GM19455 (cell line): ENCODE results near the gene AKAP3.

ENCODE experiments used
- ATAC-seq: cut with Tn5 transposase; IDR thresholded peaks from one replicate; pipeline ENCODE4 v1.9.1; 2021; ENCODE audit not compliant: unreplicated experiment

Gene AKAP3

DNA sequence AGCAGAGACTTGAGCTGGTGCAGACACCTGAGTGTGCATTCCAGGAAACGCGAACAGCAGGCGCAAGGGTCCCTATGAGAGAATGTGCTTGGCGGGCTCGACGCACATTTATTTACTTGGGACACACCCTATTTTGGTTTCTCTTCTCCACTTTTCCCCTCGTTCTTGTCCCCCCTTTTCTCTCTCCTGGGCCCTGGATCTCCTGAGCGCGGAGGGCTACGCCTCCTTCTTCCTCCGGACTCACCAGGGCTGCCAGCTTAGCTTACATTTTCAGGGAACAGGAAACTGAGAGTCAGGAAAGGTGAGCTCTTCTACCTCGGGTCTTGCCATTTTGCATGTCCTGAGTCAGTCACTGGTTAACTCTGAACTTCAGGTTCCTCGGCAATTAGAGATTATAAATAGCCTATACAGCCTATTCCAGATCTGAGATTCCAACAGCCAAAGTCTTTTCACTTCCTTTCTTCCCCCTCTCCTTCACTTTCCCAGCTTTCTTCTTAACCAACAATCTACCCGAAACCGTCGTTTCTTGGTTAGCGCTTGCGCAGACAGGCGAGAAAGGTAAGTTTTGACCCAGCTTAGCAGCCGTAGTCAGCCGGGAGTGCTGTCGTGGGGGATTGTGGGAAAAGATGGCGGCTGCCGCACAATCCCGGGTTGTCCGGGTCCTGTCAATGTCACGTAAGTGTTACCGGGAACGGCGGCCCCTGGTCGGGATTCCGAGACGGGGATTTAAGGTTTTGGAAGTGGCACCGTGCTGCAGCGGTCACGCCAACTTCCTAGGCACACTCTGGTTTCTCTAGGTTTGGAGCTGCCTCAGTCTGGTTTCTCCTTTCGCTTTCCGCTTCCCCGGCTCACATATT is at the start of gene AKAP3, which contains the start of gene NDUFA9:
Gene AKAP3 (minus strand): TSS at position 551 of the 857 bp plus-strand sequence. CDS start 10,855 bp downstream, outside the sequence.
Gene NDUFA9 (plus strand): TSS at position 614 of the 857 bp plus-strand sequence. CDS start 13 bp downstream, at position 627.
- peak; percentile 83 for ATAC-seq

DNA sequence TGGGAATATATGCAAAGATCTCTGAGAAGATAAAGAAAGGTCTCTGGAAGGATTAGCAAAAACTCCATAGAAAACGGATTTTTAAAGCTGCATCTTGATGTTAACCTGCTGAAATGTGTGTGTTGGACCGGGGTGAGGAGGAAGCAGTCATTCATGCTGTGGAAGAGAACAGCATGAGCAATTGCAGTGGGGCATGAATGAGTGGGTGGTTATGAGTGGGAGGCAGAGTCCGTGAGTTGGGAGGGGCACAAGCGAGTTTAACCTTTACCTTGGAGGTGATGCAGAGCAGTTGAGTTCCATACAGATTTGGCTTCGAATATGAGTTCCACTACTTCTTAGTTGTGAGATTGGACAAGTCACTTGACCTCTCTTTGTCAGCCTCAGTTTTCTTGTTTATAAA is 41.9 kb upstream of the AKAP3 start:
- ATAC-seq: no peak

DNA sequence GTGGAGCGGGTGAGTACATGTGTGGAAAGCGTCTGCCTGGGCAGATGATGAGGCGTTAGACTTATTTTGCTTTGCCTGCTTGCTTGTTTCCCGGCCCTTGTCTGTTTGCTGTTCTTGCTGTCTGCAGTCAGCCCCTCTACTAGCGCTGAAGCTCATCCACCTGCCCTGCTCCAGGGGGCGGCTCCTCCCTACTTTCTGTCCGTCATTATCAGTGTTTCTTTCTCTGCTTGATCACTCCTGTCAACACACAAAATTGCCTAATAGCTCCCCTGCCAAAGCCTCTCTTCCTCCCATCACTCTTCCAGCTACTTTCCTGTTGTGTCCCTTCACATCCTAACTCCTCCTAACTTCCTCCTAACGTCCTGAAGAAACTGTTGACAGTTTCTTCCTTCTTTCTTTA is 36.5 kb upstream of the AKAP3 start:
- no peak for ATAC-seq

DNA sequence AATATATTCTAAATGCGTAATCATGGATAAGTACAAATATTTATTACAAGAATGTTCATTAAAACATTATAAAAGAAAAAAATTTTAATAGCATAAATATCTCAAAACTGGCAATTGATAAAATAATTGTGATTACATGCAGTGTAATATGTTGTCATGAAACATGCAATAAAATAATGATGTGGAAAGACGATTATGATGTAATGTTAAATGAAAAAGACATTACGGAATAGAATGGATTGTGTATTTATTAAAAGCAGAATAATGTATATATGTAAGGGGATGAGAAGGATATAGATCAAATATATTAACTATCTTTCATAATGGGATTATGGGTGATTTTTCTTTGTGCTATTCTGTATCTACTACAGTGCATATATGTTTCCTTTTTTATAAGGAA is 32.9 kb upstream of the AKAP3 start:
- ATAC-seq: no peak

DNA sequence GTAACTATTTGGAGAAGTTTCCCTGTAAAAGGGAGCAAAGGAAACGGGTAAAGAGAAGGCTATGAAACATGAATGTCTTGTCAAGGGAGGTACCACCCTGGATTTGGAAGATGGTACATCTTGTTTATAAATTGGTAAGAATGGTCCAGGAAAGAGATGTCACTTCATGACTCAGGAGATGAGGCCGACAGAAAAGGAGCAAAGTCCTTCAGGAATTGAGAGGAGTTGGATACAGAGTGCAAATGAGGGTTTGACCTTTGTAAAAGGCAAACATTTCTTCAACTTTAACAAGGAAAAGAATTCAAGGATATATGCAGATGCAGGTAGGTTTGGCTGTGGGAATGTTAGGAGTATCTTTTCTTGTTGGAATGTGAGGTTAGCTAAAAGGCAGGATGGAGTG is 30.9 kb upstream of the AKAP3 start:
- ATAC-seq: no peak

DNA sequence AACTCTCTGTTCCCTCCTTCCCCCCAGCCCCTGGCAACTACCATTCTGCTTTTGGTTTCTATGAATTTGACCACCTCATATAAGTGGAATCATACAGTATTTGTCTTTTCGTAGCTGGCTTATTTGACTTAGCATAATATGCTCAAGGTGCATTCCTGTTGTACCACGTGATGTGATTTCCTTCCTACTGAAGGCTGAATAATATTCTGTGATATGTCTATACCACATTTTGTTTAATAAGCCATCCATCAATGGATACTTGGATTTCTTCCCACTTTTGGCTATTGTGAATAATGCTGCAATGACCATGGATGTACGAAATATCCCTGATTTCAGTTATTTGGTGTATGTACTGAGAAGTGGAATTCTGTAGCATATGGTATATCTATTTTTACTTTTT is 16.4 kb upstream of the AKAP3 start:
- ATAC-seq: no peak

DNA sequence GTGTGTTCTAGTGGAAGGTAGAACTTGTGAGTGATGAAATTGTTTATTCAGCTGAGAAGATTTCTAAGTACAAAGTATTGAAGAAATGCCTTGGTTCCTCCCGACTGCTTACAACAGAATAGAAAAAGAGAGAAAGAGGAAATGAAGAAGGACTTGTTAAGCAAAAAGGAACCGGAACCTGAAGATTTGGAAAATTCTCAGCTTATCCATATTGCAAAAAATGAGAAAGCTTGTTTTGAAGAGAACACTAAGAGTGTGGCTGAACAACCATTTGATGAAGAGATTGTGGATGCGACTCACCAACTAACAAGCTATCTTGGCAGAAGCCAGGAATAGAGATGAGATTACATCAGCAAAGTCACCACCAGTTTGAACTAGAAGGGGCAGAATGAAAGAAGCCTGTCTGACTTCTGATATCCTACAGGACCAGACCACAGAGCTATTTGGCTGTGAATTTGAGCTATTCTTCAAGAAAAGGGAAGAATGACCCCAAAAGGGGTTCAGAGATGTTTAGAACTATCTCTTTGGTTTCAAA is 15.2 kb upstream of the AKAP3 start:
- no peak for ATAC-seq

DNA sequence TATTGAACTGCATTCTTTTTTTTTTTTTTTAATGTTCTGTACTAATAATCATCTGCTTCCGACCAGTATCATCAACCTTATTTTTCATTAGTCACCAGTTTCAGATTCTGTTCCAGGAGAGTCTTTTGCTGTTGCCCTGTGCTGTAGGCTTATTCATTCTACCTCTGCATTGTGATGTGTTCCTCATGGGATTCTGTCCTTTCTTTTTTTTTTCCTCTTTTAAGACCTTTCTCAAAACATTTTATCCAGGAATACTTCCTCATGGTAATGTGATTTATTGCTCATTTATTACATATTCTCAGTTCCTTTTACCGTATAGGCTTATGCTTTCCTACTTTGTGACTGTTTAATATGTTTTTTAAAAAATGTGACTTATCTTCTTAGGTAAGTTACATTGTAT is 4.8 kb upstream of the AKAP3 start:
- no peak for ATAC-seq

DNA sequence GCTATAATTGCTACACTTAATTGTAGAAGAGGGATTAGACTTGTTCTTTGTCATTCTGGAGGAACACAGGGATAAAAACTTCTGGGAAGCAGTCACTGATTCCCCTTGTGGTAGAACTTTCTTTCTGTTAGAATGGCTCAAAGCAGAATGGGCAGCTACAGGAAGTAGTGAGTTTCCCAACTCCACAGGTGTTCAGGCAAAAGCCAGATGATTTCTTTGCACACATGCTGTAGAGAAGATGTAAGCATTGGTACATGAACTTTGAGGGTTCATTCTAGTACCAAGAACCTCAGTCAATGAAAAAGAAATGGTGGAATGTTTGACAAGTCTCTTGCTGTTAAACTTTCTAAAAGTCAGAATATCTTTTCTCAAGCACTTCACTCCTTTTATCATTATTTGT is 4.4 kb upstream of the AKAP3 start:
- ATAC-seq: no peak

DNA sequence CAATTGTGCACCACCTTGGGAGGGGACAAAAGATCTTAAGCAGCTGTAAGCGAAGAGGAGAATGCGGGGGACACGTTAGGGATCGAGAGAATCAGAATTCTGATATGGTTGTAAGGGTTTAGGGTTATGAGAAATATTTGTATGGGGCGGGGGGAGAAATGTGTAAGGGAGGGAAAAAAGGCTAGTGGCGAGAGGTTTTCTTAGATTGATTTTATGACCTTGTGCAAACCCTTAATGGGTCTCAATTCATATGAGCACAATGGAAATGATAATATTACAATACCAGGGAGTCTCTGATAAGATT is 459 bp upstream of the AKAP3 start:
- ATAC-seq: no peak

DNA sequence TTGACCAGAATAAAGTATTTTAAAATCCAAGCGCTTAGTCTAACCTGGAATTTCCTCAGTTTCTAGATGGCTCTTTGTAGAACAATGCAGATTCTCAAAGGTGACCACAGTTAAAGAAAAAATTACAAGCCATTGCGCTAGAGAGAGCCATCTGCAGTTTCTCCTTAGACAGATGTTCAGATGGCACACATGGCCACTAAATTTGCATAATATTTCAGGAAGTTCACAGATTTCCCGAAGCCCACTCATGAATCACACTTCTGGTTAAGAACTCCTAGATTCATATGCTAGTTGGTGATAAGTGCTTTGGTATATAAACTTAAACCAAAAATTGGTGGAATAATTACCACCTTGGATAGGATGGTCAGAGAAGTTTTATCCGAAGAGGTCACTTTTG is 749 bp downstream of the AKAP3 start:
- peak; percentile 24 for ATAC-seq

DNA sequence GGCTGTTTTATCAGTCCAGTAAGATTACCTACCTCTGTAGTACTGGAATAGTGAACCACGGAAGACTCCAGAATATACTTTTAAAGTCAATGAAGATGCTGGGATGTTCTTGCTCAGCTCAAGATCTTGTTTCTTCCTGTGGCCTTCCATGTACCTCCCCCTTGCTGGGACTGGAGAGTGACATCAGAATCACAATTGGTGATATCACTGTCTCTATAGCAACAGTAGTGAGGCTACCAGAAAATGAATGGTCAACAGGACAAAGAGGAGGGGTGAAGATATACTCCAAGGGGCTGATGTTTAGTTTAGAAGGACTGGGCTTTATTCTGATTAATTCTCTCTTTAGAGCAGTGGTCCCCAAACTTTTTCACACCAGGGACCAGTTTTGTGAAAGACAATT is 3.8 kb downstream of the AKAP3 start:
- no peak for ATAC-seq

DNA sequence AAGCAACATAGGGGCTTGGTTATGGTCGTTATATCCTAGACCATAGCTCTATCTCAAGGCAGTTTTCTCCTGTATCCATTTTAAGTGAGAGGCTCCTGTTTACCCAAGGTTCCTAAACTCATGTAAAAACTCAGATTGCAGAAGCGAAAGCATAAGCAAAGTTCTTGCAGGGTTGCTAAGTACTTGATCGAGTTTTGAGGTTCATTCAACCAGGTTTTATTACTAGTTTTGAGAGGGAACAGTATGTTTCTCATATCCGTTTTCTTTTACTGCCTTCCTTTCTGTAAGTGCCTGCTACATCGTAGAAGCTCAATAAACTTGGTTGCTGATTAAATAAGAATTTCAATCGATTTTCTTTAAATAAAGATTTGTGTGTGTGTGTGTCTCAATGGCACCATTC is 5.1 kb downstream of the AKAP3 start:
- ATAC-seq: no peak

DNA sequence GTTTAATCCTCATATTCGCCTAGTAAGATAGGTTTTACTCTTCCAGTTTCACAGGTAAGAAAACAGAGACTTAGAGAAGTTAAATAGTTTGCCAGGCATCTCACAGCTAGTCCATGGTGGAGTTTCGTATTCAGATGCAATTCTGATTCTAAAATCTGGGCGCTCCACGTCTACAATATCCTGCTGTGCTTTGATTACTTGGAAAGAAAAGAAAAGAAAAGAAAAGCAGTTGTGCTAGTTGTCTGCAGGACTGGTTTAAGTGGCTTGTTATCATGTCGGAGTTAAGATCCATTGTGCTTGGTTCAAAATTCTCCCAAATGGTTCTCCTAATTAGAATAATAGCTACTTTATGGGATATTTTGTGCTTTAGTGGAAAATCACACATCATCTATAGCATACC is 18.6 kb downstream of the AKAP3 start:
- ATAC-seq: no peak

DNA sequence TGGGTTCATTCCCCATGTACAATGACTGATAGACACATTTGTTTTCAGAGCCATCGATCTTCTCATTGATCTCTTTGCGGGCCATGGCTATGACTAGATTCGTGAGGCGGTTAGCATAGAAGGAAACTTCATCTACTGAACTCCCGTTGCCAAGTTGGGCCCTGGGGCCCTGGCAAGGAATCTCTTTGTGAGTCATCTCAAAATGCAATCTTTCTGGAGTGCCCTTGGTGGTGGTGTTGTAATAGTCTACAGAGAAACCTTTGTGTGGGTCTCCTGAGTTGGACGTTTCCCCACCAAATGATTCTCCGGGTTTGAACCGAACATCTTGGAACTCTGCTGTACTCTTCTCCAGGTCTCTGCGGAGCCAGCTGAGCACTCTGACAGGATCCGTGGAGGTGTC is 20.4 kb downstream of the AKAP3 start:
- no peak for ATAC-seq

DNA sequence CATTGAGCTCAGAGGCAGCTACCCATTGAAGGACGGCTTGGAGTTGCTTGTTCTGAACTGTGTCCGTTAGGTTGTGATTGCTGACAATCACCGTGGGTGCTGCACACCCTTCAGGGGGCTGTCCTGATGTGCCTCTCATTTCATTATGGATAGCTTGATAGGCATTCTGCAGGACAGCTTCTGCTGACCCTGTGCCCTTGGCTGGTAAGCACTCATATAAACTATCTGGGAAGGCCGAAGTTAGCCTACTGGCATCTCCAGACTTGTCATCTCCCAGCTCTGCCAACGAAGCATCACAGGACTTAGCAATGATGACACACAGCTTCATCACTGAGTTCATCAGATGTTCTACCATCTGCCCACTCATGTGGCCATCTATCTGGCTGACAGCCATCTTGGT is 22.3 kb downstream of the AKAP3 start:
- ATAC-seq: no peak

DNA sequence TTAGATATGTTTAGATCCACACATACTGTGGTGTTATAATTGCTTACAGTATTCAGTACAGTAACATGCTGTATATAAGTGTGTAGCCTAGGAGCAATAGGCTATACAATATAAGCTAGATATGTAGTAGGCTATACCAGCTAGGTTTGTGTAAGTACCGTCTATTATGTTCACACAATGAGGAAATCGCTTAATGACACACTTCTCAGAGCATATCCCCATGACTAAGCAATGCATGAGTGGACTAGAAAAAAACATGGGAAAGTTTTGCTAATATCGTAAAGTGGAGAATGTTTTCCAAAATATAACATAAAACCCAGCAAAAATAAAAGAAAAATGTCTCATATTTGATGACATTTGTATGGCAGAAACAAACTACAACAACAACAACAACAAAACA is 27.3 kb downstream of the AKAP3 start:
- ATAC-seq: no peak

DNA sequence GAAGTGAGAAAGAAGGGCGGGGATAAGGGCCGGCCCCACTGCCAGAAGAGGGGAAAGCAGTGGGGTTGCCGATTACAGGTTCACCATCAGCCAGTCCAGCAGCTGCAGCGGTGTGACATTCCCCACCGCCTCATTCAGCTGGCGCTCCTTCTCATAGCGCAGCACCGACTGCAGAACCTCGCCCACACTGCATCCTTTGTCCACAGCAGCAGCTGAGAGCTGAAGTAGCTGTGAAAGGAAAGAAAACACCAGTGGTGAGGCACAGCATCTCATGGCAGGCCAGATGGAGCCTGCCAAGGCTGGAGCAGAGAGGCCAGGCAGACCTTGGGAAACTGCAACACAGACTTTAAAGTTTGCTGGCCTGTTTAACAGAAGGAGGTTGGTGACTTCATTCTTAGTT is 33.2 kb downstream of the AKAP3 start:
- ATAC-seq: no peak

DNA sequence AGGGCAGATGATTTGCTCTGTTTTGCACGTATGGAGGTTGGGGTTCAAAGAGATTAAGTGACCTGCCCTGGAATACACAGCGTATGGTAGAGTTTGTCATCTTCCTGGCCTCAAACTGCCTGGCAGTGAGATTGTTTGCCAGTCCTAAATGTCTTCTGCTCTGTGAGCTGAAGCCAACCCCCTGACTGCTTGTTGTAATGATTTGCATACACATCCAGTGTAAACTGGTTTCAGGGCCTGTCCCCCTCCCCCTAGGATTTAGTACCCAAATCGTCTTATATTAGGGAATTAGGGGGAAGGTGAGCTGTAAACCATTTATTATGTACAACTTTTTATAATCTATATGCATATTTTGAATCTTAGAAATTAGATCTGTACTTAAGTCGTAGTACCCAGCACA is 38.4 kb downstream of the AKAP3 start:
- no peak for ATAC-seq

DNA sequence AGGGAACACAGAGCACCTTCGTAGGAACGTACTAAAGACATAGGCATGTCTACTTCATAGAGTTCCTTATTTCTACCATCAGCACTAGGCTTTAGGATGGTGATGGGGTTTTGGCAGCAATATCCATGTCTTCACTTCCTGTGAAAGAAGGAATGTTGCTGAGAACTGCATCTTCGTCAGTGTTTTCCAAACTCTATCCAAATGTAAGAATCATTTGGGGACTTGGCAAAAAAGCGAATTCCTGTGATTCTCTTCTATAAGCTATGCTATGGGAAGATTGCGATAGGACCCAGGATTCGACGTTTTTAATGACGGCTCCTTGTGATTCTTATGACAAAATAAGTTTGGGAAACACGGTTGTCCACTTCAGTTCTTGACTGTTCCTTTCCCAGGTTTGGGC is 39.8 kb downstream of the AKAP3 start:
- ATAC-seq: no peak

DNA sequence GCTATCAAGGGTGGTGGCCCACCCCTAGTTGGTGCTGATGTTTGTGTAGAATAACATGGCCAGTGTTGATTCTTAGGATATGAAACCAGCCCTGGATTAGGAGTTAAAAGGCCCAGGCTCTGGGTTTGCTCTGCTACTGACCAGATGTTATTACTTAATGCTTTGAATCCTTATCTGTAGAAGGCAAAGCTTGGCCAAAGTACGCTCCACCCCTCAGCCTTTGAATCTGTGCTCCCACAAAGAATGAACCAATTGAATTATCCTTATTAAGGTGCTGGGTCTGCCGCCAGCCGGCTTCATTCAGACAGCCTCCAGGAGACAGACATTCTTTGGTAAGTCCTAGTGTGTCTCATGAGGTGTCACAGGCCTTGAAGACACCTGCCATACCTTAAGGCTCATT is 41.8 kb downstream of the AKAP3 start:
- no peak for ATAC-seq

DNA sequence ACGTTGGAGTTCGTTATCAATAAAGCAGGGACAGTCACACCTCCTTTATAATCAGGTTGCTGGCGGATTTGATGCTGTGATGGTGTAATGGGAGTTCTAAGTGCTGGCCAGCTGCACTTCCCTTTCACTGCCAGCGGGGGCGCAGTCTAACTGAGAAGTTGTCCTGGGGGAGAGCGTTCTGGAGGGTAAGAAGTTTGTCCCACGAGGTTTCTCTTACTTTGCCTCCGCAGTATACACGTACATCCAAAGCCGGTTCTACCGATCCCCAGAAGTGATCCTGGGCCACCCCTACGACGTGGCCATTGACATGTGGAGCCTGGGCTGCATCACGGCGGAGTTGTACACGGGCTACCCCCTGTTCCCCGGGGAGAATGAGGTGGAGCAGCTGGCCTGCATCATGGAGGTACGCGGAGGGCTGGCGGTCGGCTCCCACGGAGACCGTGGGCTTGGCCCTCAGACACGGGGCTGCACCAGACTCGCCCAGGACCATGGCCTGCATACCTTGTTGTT is 44.1 kb downstream of the AKAP3 start:
- peak; percentile 96 for ATAC-seq

DNA sequence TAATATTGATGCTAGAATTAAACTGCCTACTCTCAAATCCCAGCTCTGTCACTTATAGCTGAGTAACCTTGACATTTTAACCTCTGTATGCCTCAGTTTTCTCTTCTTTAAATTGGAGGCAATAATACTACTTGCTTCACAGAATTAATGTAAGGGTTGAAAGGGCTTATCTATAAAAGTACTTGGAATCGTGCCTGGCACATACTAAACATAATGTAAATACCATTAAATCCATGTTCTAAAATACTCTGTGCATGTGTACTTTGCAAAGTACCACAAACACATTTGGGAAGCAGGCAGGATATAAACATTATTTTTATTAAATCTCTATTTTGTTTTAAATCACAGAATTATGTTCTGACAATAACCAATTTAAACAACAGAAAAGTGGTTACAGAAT is 44.9 kb downstream of the AKAP3 start:
- ATAC-seq: no peak
